NCI-H2081 (cell line): ENCODE data around the gene SUB1.
A peak's percentile ranks its signal among the peaks of the same experiment; 100 is the strongest.
"Not testable (repeated sequence)": the region's sequence is repeated elsewhere in the genome, so short reads cannot be mapped to it uniquely, and the experiment has no call there.

Experiments used
- DNase-seq, 2 experiments: peaks; one replicate each; lab custom pipeline; 2025; lab: John Stamatoyannopoulos, UW

SUB1 gene

GRCh38 chr5:32566319-32567111 lies 18.8 kb upstream of the SUB1 start:
- no peak for DNase-seq

GRCh38 chr5:32571128-32571527 lies 14.2 kb upstream of the SUB1 start:
- DNase-seq = no peak

- no peak for DNase-seq
These were observed 12.4 kb upstream of the SUB1 start for GRCh38 chr5:32572778-32573480.

GRCh38 chr5:32573481-32573854 lies 11.9 kb upstream of the SUB1 start:
- not testable (repeated sequence) for DNase-seq

GRCh38 chr5:32574540-32575175 lies 10.7 kb upstream of the SUB1 start:
- DNase-seq = no peak

- no peak for DNase-seq
These were observed 7.0 kb upstream of the SUB1 start for GRCh38 chr5:32578363-32578762.

GRCh38 chr5:32578764-32579163 lies 6.6 kb upstream of the SUB1 start:
- DNase-seq = no peak

- DNase-seq = no peak
These were observed 4.2 kb upstream of the SUB1 start for GRCh38 chr5:32581010-32581785.

- no peak for DNase-seq
These were observed 1.6 kb upstream of the SUB1 start for GRCh38 chr5:32583582-32584232.

GRCh38 chr5:32584646-32585045 lies 711 bp upstream of the SUB1 start:
- DNase-seq = peak in 1 of 2 experiments; percentile 43

GRCh38 chr5:32585122-32585445 lies 273 bp upstream of the SUB1 start:
- DNase-seq = no peak

- DNase-seq = no peak
These were observed 881 bp downstream of the SUB1 start for GRCh38 chr5:32586276-32586599.

- DNase-seq = no peak
These were observed 1.8 kb downstream of the SUB1 start for GRCh38 chr5:32587067-32587551.

GRCh38 chr5:32589416-32589815 lies 4.1 kb downstream of the SUB1 start:
- DNase-seq = no peak

GRCh38 chr5:32589942-32590869 lies 4.8 kb downstream of the SUB1 start:
- DNase-seq = peak; percentile 71 to 77

GRCh38 chr5:32595118-32595517 lies 9.8 kb downstream of the SUB1 start:
- no peak for DNase-seq

GRCh38 chr5:32597041-32597629 lies 11.8 kb downstream of the SUB1 start:
- no peak for DNase-seq

GRCh38 chr5:32598260-32598937 lies 13.0 kb downstream of the SUB1 start:
- DNase-seq = no peak

- no peak for DNase-seq
These were observed 13.7 kb downstream of the SUB1 start for GRCh38 chr5:32598997-32599549.
